DND-41 (cell line): Measurements from ENCODE around the gene GALNTL6.

ENCODE experiments used
- EZH2 ChIP-seq: IDR thresholded peaks from 3 replicates; pipeline ENCODE4 v1.6.1; 2012; ENCODE audit warnings: borderline replicate concordance, low read depth, mild to moderate bottlenecking, moderate library complexity, low read length, inconsistent platforms; ENCODE audit not compliant: severe bottlenecking
- TF ChIP-seq, protein P1 (sequence below): IDR thresholded peaks from 2 replicates; pipeline ENCODE4 v1.5.1; 2012; ENCODE audit warnings: borderline replicate concordance, low read length, moderate library complexity, mild to moderate bottlenecking; ENCODE audit not compliant: poor library complexity, severe bottlenecking; ENCODE audit errors: extremely low read depth

DNA sequence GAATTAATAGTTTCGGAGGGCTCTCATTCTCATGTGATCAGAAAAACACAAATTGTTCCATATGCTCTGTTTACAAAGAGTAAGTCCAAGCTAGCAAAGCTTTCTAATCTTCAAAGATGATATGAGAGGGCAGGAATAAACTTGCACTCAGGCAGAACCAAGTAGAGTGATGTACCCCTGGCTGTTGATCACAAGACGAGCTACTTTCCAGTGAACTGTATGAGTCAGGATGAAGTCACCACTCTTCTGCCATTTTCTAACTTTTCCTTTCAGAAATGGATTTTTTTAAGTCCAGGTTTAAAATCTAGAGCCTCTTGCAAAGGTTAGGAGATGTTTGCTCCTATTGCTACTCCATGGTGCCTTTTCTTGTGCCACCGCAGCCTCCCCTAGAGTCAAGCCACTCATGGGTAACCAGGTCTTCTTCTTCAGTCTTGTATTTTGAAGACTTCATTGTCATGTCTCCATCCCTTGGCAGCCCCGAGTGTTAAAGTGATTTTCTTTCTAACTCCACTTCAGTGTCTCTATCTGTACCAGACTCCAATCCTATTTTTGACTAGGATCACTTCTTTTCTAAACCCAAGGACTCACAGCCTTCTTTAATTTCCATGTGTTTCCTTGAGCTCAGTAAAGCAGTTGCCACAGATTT, 1183.5 kb downstream of the GALNTL6 start:
- TF ChIP-seq EZH2 = no peak
- TF ChIP-seq, protein P1, sequence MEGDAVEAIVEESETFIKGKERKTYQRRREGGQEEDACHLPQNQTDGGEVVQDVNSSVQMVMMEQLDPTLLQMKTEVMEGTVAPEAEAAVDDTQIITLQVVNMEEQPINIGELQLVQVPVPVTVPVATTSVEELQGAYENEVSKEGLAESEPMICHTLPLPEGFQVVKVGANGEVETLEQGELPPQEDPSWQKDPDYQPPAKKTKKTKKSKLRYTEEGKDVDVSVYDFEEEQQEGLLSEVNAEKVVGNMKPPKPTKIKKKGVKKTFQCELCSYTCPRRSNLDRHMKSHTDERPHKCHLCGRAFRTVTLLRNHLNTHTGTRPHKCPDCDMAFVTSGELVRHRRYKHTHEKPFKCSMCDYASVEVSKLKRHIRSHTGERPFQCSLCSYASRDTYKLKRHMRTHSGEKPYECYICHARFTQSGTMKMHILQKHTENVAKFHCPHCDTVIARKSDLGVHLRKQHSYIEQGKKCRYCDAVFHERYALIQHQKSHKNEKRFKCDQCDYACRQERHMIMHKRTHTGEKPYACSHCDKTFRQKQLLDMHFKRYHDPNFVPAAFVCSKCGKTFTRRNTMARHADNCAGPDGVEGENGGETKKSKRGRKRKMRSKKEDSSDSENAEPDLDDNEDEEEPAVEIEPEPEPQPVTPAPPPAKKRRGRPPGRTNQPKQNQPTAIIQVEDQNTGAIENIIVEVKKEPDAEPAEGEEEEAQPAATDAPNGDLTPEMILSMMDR = no peak
